Naive B cell (primary cell): ENCODE data around the gene LNP1. TPM values are rescaled to one million over a fixed set of nuclear protein-coding genes. Genes with fewer than 3 reads are reported as not detected.
A peak's percentile ranks its signal among the peaks of the same experiment; 100 is the strongest.

ENCODE experiments used
- ATAC-seq, 2 donors: fragments of 150-1000 bp; cut with Tn5 transposase; 2 replicates each; pipeline ENCODE4 v1.10.0; 2021; ENCODE audit warnings: low read depth in 2 of 2, mild to moderate bottlenecking in 2 of 2, moderate library complexity in 2 of 2
- DNase-seq: peaks from one replicate; pipeline ENCODE4 v3.0.0; 2022
- H3K27ac Mint-ChIP-seq, 6 donors: one replicate each; pipeline ENCODE4 v1.8.0; 2020 to 2022; ENCODE audit warnings: mild to moderate bottlenecking in 6 of 6, mixed read lengths in 6 of 6, moderate library complexity in 5 of 6, inconsistent platforms in 2 of 6
- H3K27me3 Mint-ChIP-seq, 3 donors: one replicate each; pipeline ENCODE4 v1.8.0; 2021 to 2022; ENCODE audit warnings: mixed read lengths in 3 of 3, mild to moderate bottlenecking in 1 of 3
- H3K36me3 Mint-ChIP-seq, 2 donors: one replicate each; pipeline ENCODE4 v1.8.0; 2020 to 2022; ENCODE audit warnings: mixed read lengths in 2 of 2, inconsistent platforms in 1 of 2, mild to moderate bottlenecking in 1 of 2
- H3K4me1 Mint-ChIP-seq, 3 donors: one replicate each; pipeline ENCODE4 v1.8.0; 2020 to 2022; ENCODE audit warnings: mixed read lengths in 3 of 3, inconsistent platforms in 1 of 3, mild to moderate bottlenecking in 1 of 3, moderate library complexity in 1 of 3
- H3K4me3 Mint-ChIP-seq, 8 donors: one replicate each; pipeline ENCODE4 v1.8.0; 2020 to 2022; ENCODE audit warnings: mild to moderate bottlenecking in 8 of 8, mixed read lengths in 8 of 8, moderate library complexity in 8 of 8, inconsistent platforms in 2 of 8
- H3K9me3 Mint-ChIP-seq, 7 donors: one replicate each; pipeline ENCODE4 v1.8.0; 2020 to 2022; ENCODE audit warnings: mixed read lengths in 7 of 7, mild to moderate bottlenecking in 5 of 7, inconsistent platforms in 2 of 7, moderate library complexity in 1 of 7
- polyA plus RNA-seq, 6 donors: library from polyadenylated mRNA; unstranded; fragments of 300-500 nt; fragmentation: Illumina TruSeq; gene quantifications; one replicate each; pipeline ENCODE4 v1.2.3, GENCODE V29; 2021; ENCODE audit warnings: low read depth in 6 of 6

LNP1 gene
- polyA plus RNA-seq, 6 donors from 2014 or later: 0.56 to 1.4 (median 1.0) TPM; not detected in 1

- H3K4me3 Mint-ChIP-seq: no peak overlapping the region
- peaks cover 18 to 38% (median 19%) of the 10 kb centered on the region in 3 donors for H3K27me3 Mint-ChIP-seq
These were observed 78.7 kb downstream of the LNP1 start for GRCh38 chr3:100480081-100480480.

GRCh38 chr3:100482176-100482575, 80.8 kb downstream of the LNP1 start:
- H3K36me3 Mint-ChIP-seq: no peaks in the 10 kb centered on the region
- no peak overlapping the region for H3K27ac Mint-ChIP-seq
- no peaks in the 10 kb centered on the region for H3K4me1 Mint-ChIP-seq
- no peak overlapping the region for H3K4me3 Mint-ChIP-seq
- H3K27me3 Mint-ChIP-seq: peaks cover 18 to 29% (median 22%) of the 10 kb centered on the region in 3 donors
- ATAC-seq (no peak), DNase-seq (no peak)
- peaks cover 0 to 3% (median 0%) of the 10 kb centered on the region in 7 donors for H3K9me3 Mint-ChIP-seq

More at GRCh38 chr3:100480081-100480480, 78.7 kb downstream of the LNP1 start:
- H3K4me1 Mint-ChIP-seq: no peaks in the 10 kb centered on the region
- H3K27ac Mint-ChIP-seq: no peak overlapping the region
- ATAC-seq (no peak), DNase-seq (no peak)
- peaks cover 0 to 3% (median 0%) of the 10 kb centered on the region in 7 donors for H3K9me3 Mint-ChIP-seq
- no peaks in the 10 kb centered on the region for H3K36me3 Mint-ChIP-seq

- no peaks in the 10 kb centered on the region for H3K4me1 Mint-ChIP-seq
- peaks cover 18 to 29% (median 22%) of the 10 kb centered on the region in 3 donors for H3K27me3 Mint-ChIP-seq
- DNase-seq (no peak), ATAC-seq (no peak)
- no peak overlapping the region for H3K27ac Mint-ChIP-seq
- H3K9me3 Mint-ChIP-seq: peaks cover 0 to 3% (median 0%) of the 10 kb centered on the region in 7 donors
- no peak overlapping the region for H3K4me3 Mint-ChIP-seq
- no peaks in the 10 kb centered on the region for H3K36me3 Mint-ChIP-seq
These were observed 82.2 kb downstream of the LNP1 start for GRCh38 chr3:100483529-100483928.

- ATAC-seq: no peak
- no peak overlapping the region for H3K27ac Mint-ChIP-seq
- DNase-seq: no peak
- H3K9me3 Mint-ChIP-seq: no peaks in the 10 kb centered on the region
- no peak overlapping the region for H3K4me3 Mint-ChIP-seq
- peaks cover 0 to 4% (median 2%) of the 10 kb centered on the region in 3 donors for H3K4me1 Mint-ChIP-seq
- peaks cover 9 to 32% (median 22%) of the 10 kb centered on the region in 3 donors for H3K27me3 Mint-ChIP-seq
- no peaks in the 10 kb centered on the region for H3K36me3 Mint-ChIP-seq
These were observed 85.5 kb downstream of the LNP1 start for GRCh38 chr3:100486808-100487207.

GRCh38 chr3:100489118-100489517, 87.8 kb downstream of the LNP1 start:
- Mint-ChIP-seq H3K9me3 (no peaks in the 10 kb centered on the region), H3K36me3 (no peaks in the 10 kb centered on the region), H3K27ac (peak overlapping the region in 1 of 6 donors; percentile 2), H3K4me1 (peaks cover 0 to 18% (median 13%) of the 10 kb centered on the region in 3 donors), H3K27me3 (peaks cover 0 to 15% (median 13%) of the 10 kb centered on the region in 3 donors), H3K4me3 (no peak overlapping the region)
- ATAC-seq: no peak
- DNase-seq: no peak

- Mint-ChIP-seq H3K4me3 (peak within 1 kb of the TSS; percentile 73 to 94 (median 88)), H3K27ac (peak within 1 kb of the TSS in 1 of 6 donors; percentile 66), H3K9me3 (no peaks in the 10 kb centered on the region), H3K27me3 (peaks cover 11 to 25% (median 22%) of the 10 kb centered on the region in 3 donors), H3K36me3 (no peaks in the 10 kb centered on the region), H3K4me1 (peaks cover 6 to 26% (median 18%) of the 10 kb centered on the region in 3 donors)
- DNase-seq (peak; percentile 64), ATAC-seq (peak; percentile 94 to 95)
These were observed 91.0 kb downstream of the LNP1 start, which contains the start of gene TMEM45A for GRCh38 chr3:100492059-100493006. TMEM45A (plus strand) TSS chr3:100492619; CDS start chr3:100555212, 62,593 bp downstream.

- Mint-ChIP-seq H3K4me1 (peaks cover 6 to 24% (median 14%) of the 10 kb centered on the region in 3 donors), H3K27me3 (peaks cover 15 to 23% (median 21%) of the 10 kb centered on the region in 3 donors), H3K36me3 (no peaks in the 10 kb centered on the region), H3K9me3 (no peaks in the 10 kb centered on the region), H3K4me3 (no peak overlapping the region), H3K27ac (no peak overlapping the region)
- ATAC-seq: no peak
- no peak for DNase-seq
These were observed 95.4 kb downstream of the LNP1 start for GRCh38 chr3:100496711-100497261.

GRCh38 chr3:100499651-100500050, 98.3 kb downstream of the LNP1 start:
- ATAC-seq (no peak), DNase-seq (no peak)
- Mint-ChIP-seq H3K4me3 (no peak overlapping the region), H3K27me3 (peaks cover 23 to 46% (median 27%) of the 10 kb centered on the region in 3 donors), H3K9me3 (no peaks in the 10 kb centered on the region), H3K36me3 (no peaks in the 10 kb centered on the region), H3K4me1 (peaks cover 0 to 13% (median 6%) of the 10 kb centered on the region in 3 donors), H3K27ac (no peak overlapping the region)

GRCh38 chr3:100500320-100500880, 99.1 kb downstream of the LNP1 start:
- peaks cover 20 to 46% (median 25%) of the 10 kb centered on the region in 3 donors for H3K27me3 Mint-ChIP-seq
- H3K27ac Mint-ChIP-seq: no peak overlapping the region
- DNase-seq (no peak), ATAC-seq (no peak)
- H3K4me3 Mint-ChIP-seq: no peak overlapping the region
- peaks cover 0 to 10% (median 6%) of the 10 kb centered on the region in 3 donors for H3K4me1 Mint-ChIP-seq
- H3K36me3 Mint-ChIP-seq: no peaks in the 10 kb centered on the region
- no peaks in the 10 kb centered on the region for H3K9me3 Mint-ChIP-seq

GRCh38 chr3:100503448-100503847, 102.1 kb downstream of the LNP1 start:
- no peak for DNase-seq

More at GRCh38 chr3:100503448-100503847, 102.1 kb downstream of the LNP1 start:
- no peak overlapping the region for H3K27ac Mint-ChIP-seq
- peaks cover 0 to 4% of the 10 kb centered on the region in 2 donors for H3K36me3 Mint-ChIP-seq
- H3K4me3 Mint-ChIP-seq: no peak overlapping the region
- peaks cover 0 to 4% (median 0%) of the 10 kb centered on the region in 7 donors for H3K9me3 Mint-ChIP-seq
- no peak for ATAC-seq
- H3K27me3 Mint-ChIP-seq: peaks cover 27 to 60% (median 35%) of the 10 kb centered on the region in 3 donors
- H3K4me1 Mint-ChIP-seq: no peaks in the 10 kb centered on the region

Other genes starting within 250 kb of the LNP1 start
- gene TBC1D23, start 140.5 kb upstream of the LNP1 start, polyA plus RNA-seq: 10 to 100 TPM; 10.9 to 23.4 (median 18.0) TPM
- gene NIT2, start 66.8 kb upstream of the LNP1 start, polyA plus RNA-seq: 10 to 100 TPM; 20.2 to 51.0 (median 38.9) TPM
- 10 to 100 TPM; 11.8 to 19.6 (median 16.3) TPM for gene TOMM70, start 450 bp upstream of the LNP1 start, polyA plus RNA-seq
- gene TMEM45A, start 91.1 kb downstream of the LNP1 start, polyA plus RNA-seq: under 1 TPM in 1 of 6 donors, not detected in 5; 0.05 TPM
- not detected for gene ADGRG7, start 208.1 kb downstream of the LNP1 start, polyA plus RNA-seq